Measurements from ENCODE around the gene TMPRSS11A.

Gene TMPRSS11A

GRCh38 chr4:67874986-67875385 lies 88.3 kb downstream of the TMPRSS11A start:
- in situ Hi-C loops (cut with MboI; ENCODE audit: low sequenced_read_pairs), result no loop called here

GRCh38 chr4:67873116-67873515 lies 90.2 kb downstream of the TMPRSS11A start:
- in situ Hi-C loops (cut with MboI; ENCODE audit: low sequenced_read_pairs), result no loop called here

DNA sequence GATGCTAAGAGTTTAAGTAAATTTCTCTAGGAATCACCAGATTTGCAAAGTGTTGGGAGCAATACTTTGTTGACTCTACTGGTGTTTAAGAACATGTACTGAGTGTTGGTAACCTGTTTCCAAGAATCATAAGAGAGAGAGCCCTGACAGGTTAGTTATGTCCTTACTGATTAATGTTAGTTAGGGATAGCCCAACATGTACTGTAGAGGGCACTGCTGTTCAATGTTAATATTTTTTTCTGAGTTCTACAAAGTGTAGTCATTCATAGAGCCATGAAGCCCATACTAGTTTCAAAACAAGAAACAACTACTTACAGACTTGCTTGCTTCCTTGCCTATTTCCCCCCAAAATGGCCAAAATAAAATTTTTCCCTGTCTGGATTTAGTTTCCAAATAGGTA lies 91.4 kb downstream of the TMPRSS11A start:
- in situ Hi-C loops (cut with MboI; ENCODE audit: low sequenced_read_pairs), result no loop called here

- in situ Hi-C loops (cut with MboI; ENCODE audit: low sequenced_read_pairs), result no loop called here
These were observed 93.6 kb downstream of the TMPRSS11A start for GRCh38 chr4:67869580-67870190.

- in situ Hi-C loops (cut with MboI; ENCODE audit: low sequenced_read_pairs), result no loop called here
These were observed 101.8 kb downstream of the TMPRSS11A start for GRCh38 chr4:67861513-67861912.

Measured in hTERT RPE-1 (cell line).